ENCODE data around the gene LRR1.

- TF ChIP-seq, protein P1, sequence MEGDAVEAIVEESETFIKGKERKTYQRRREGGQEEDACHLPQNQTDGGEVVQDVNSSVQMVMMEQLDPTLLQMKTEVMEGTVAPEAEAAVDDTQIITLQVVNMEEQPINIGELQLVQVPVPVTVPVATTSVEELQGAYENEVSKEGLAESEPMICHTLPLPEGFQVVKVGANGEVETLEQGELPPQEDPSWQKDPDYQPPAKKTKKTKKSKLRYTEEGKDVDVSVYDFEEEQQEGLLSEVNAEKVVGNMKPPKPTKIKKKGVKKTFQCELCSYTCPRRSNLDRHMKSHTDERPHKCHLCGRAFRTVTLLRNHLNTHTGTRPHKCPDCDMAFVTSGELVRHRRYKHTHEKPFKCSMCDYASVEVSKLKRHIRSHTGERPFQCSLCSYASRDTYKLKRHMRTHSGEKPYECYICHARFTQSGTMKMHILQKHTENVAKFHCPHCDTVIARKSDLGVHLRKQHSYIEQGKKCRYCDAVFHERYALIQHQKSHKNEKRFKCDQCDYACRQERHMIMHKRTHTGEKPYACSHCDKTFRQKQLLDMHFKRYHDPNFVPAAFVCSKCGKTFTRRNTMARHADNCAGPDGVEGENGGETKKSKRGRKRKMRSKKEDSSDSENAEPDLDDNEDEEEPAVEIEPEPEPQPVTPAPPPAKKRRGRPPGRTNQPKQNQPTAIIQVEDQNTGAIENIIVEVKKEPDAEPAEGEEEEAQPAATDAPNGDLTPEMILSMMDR (IDR thresholded peaks at IDR 0.05), result no peak
- TF ChIP-seq POLR2A (IDR thresholded peaks at IDR 0.05), result no peak
Observed at GRCh38 chr14:49653508-49653907, 54.8 kb downstream of the LRR1 start.
